Panc1 (cell line): ENCODE data around the gene SPATA13.

Source experiments
- CTCF ChIP-seq: fragments of 450-650 bp; IDR thresholded peaks from 2 replicates; pipeline ENCODE4 v1.5.1; 2017; ENCODE audit warnings: mild to moderate bottlenecking
- POLR2AphosphoS5 ChIP-seq: IDR thresholded peaks from 2 replicates; pipeline ENCODE4 v1.6.1; 2012; ENCODE audit warnings: mild to moderate bottlenecking, low read depth, low read length, moderate library complexity
- REST ChIP-seq, 2 experiments: IDR thresholded peaks; 2 replicates each; pipeline ENCODE4 v1.6.1; 2011 to 2012; ENCODE audit warnings: low read depth in 2 of 2, control low read depth in 1 of 2, low read length in 1 of 2, mild to moderate bottlenecking in 1 of 2, moderate library complexity in 1 of 2; ENCODE audit not compliant: insufficient read depth in 1 of 2
- SIN3A ChIP-seq: IDR thresholded peaks from 2 replicates; pipeline ENCODE4 v1.6.1; 2012; ENCODE audit warnings: low read depth, mild to moderate bottlenecking, low read length, moderate library complexity, borderline replicate concordance; ENCODE audit not compliant: insufficient read depth
- TCF7L2 ChIP-seq: IDR thresholded peaks from 2 replicates; pipeline ENCODE4 v1.6.1; 2011; ENCODE audit warnings: mild to moderate bottlenecking, low read depth, low read length, inconsistent platforms

- TF ChIP-seq CTCF = no peak
- TF ChIP-seq POLR2AphosphoS5 = no peak
- no peak for TF ChIP-seq REST (IDR thresholded peaks at IDR 0.05; ENCODE audit: insufficient read depth in 1 of 2, low read depth in 2 of 2, low read length in 1 of 2)
- no peak for TF ChIP-seq SIN3A
- TF ChIP-seq TCF7L2 = no peak
Measured at GRCh38 chr13:24299488-24300114, 139.1 kb downstream of the SPATA13 start.
